ENCODE data around the gene AMBP. TPM values are rescaled to one million over a fixed set of nuclear protein-coding genes. Genes with fewer than 3 reads are reported as not detected.

AMBP gene
- total RNA-seq, 2 donors from 2014 or later: 53.4 to 307 TPM

DNA sequence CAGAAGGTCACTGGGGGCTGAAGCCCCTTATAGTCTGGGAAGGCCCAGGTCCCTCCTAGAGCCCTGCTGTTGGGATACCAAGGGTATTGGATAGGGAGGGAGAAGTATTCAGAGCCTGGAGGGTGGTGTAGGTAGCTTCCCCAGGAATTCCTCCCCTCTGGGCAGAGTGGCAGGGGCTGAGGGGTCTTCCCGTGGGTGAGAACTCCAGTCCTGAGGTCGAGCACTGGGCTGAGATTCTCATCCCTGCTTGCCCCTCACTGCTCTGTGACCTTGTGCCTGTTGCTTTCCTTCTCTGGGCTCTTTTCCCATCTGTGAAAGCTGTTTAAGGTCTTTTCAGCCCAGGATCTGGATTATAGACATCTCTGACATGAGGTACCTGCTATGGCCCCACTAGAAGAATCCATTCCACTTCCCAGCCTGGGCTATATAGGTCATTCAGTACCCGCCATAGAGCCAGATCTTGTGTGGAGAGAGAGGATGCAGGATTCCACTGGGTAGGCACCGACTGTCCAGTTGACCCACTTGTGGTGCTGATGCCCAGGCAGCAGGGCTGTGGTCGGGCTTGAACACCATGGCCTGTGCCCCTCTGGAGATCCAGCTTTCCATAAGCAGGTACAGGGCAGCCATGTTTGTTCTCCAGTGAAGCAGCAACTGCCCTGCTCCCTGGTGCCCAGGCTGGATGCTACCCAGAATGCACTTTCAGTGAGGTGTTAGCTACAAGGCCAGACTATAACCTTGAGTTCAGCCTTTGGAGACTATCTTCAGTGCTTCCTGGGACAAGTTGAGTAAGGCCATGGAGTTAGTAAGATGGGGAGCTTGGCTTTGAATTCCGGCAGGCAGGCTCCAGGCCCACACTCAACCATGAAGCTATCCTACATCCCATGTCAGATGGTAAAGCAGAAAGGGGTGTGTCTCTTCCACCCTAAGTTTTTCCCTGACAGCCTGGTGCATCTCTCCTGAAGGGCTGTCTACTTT, 60.1 kb downstream of the AMBP start:
- no peak for TF ChIP-seq POLR2A (IDR thresholded peaks at IDR 0.05)
- TF ChIP-seq CTCF (IDR thresholded peaks at IDR 0.05): no peak
- DNase-seq: peak in 1 of 4 donors; percentile 7
- H3K27me3 ChIP-seq: no peaks in the 10 kb centered on the region
- intact Hi-C loops (cut with DNase I): no loop called here
- H3K27ac ChIP-seq: no peak overlapping the region
- peaks cover 2 to 4% of the 10 kb centered on the region in 2 donors for H3K36me3 ChIP-seq (replicated peaks in 1 of 2; ENCODE audit: insufficient read depth in 1 of 2, low read depth in 2 of 2)
- 94 to 97% methylated on average over 3 to 6 of the region's 6 CpGs for WGBS, 2 donors
- peaks cover 0 to 3% (median 0%) of the 10 kb centered on the region in 3 donors for H3K9me3 ChIP-seq
- H3K4me1 ChIP-seq: no peaks in the 10 kb centered on the region
- ATAC-seq: no peak
- no peak overlapping the region for H3K4me3 ChIP-seq

DNA sequence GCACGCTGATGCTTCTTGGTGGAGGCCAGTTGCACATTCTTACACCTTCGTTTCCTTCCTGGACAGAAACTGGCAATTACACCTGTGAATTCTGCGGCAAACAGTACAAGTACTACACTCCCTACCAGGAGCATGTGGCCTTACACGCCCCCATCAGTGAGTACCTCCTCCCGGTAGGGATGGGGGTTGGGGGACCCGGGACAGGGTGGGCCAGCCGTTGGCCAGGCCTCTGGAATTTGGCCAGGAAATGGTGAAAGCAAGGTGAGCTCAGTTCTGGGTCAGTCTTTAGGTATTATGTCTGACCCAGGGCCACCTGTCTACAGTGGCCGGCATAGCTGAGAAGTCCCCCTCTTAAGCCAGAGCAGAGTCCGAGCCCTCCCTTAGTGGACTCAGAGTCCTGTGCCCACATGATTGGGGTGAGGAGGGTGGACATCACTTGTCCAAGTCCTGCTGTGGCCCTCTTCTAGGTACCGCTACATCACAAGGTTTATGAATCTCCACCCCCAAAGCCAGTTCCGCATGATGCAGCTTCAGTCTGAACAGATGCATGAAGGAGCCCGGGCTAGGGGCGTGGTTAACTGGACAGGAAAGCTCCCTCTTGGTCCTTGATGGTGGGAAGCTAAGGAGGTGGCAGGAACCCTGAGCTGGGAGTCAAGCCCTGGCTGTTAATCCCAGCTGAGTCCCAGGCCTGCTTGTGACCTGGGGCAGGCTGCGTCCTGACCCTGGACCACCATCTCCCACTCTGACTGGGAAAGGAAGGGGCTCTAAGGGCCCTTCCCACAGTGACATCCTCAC, 61.3 kb downstream of the AMBP start:
- Histone ChIP-seq H3K4me1 (no peaks in the 10 kb centered on the region), H3K27me3 (no peaks in the 10 kb centered on the region), H3K27ac (no peak overlapping the region), H3K9me3 (no peaks in the 10 kb centered on the region), H3K36me3 (replicated peaks in 1 of 2; ENCODE audit: insufficient read depth in 1 of 2, low read depth in 2 of 2) (peaks cover 0 to 2% of the 10 kb centered on the region in 2 donors), H3K4me3 (no peak overlapping the region)
- DNase-seq: peak in 2 of 4 donors; percentile 6 to 8
- 92 to 98% methylated on average over 12 to 14 of the region's 14 CpGs for WGBS, 2 donors
- intact Hi-C loops (cut with DNase I): no loop called here
- no peak for TF ChIP-seq CTCF (IDR thresholded peaks at IDR 0.05)
- TF ChIP-seq POLR2A (IDR thresholded peaks at IDR 0.05): no peak
- ATAC-seq: no peak

- TF ChIP-seq CTCF (IDR thresholded peaks at IDR 0.05) (no peak), POLR2A (IDR thresholded peaks at IDR 0.05) (no peak)
- intact Hi-C loops (cut with DNase I): no loop called here
- H3K27me3 ChIP-seq: no peaks in the 10 kb centered on the region
- 82 to 84% methylated on average over 6 of the region's 6 CpGs for WGBS, 2 donors
- H3K4me1 ChIP-seq: no peaks in the 10 kb centered on the region
- peaks cover 0 to 3% of the 10 kb centered on the region in 2 donors for H3K36me3 ChIP-seq (replicated peaks in 1 of 2; ENCODE audit: insufficient read depth in 1 of 2, low read depth in 2 of 2)
- no peak overlapping the region for H3K4me3 ChIP-seq
- peak in 2 of 4 donors; percentile 3 to 5 for DNase-seq
- no peak for ATAC-seq
- no peaks in the 10 kb centered on the region for H3K9me3 ChIP-seq
- H3K27ac ChIP-seq: no peak overlapping the region
Observed at GRCh38 chr9:114016101-114016500, 62.0 kb downstream of the AMBP start.

GRCh38 chr9:114015607-114016006, 62.5 kb downstream of the AMBP start:
- no peak for ATAC-seq
- DNase-seq: no peak
- Histone ChIP-seq H3K36me3 (replicated peaks in 1 of 2; ENCODE audit: insufficient read depth in 1 of 2, low read depth in 2 of 2) (peaks cover 0 to 3% of the 10 kb centered on the region in 2 donors), H3K4me3 (no peak overlapping the region), H3K27ac (no peak overlapping the region), H3K9me3 (no peaks in the 10 kb centered on the region), H3K4me1 (no peaks in the 10 kb centered on the region), H3K27me3 (no peaks in the 10 kb centered on the region)
- intact Hi-C loops (cut with DNase I): no loop called here
- WGBS, 2 donors: 51 to 67% methylated on average over 2 of the region's 2 CpGs
- TF ChIP-seq CTCF (IDR thresholded peaks at IDR 0.05) (no peak), POLR2A (IDR thresholded peaks at IDR 0.05) (no peak)
